A673 (cell line): ENCODE results near the gene ACSF2.

Experiments used
- EZH2 ChIP-seq: fragments of 200-600 bp; sonication (generic); IDR thresholded peaks from 2 replicates; pipeline ENCODE4 v1.6.1; 2017; ENCODE audit warnings: borderline replicate concordance, low read depth, mild to moderate bottlenecking, mixed read lengths, antibody characterized with exemption, low read length; ENCODE audit not compliant: poor library complexity, severe bottlenecking
- TF ChIP-seq, protein P1 (sequence below): fragments of 300-800, 200-600 bp; sonication (generic); conservative IDR thresholded peaks from 2 replicates; pipeline ENCODE4 v1.5.1; 2017; ENCODE audit warnings: low read depth, mild to moderate bottlenecking, antibody characterized with exemption, low read length, moderate library complexity, mixed read lengths

DNA sequence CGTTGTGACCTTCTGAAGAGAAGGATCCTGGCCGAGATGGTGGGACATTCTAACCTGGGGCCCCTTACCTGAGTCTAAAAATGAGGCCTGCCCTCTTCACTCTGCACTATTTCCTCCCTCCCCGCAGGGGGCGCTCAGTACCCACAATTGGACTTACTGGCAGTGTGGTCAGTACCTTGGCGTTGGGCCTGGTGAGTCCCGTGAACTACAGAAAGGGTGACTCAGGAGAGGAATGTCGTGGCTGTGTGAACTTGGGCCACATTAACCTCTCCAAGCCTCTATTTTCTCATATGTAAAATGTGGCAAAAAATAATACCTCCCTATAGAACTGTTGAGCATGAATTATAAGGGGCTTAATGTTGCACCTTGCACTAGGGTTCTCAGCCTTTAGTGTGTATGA, 56.5 kb downstream of the ACSF2 start:
- TF ChIP-seq, protein P1, sequence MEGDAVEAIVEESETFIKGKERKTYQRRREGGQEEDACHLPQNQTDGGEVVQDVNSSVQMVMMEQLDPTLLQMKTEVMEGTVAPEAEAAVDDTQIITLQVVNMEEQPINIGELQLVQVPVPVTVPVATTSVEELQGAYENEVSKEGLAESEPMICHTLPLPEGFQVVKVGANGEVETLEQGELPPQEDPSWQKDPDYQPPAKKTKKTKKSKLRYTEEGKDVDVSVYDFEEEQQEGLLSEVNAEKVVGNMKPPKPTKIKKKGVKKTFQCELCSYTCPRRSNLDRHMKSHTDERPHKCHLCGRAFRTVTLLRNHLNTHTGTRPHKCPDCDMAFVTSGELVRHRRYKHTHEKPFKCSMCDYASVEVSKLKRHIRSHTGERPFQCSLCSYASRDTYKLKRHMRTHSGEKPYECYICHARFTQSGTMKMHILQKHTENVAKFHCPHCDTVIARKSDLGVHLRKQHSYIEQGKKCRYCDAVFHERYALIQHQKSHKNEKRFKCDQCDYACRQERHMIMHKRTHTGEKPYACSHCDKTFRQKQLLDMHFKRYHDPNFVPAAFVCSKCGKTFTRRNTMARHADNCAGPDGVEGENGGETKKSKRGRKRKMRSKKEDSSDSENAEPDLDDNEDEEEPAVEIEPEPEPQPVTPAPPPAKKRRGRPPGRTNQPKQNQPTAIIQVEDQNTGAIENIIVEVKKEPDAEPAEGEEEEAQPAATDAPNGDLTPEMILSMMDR, result peak; percentile 91
- no peak for TF ChIP-seq EZH2
